ENCODE results near the gene NUDT11.
"Not testable (repeated sequence)": the region's sequence is repeated elsewhere in the genome, so short reads cannot be mapped to it uniquely, and the experiment has no call there.

The NUDT11 gene

GRCh38 chrX:51496501-51497291, at the start of gene NUDT11:
NUDT11 (minus strand) TSS chrX:51496592; CDS start chrX:51496444, 148 bp downstream.
- DNase-seq = no peak

- DNase-seq = no peak
Measured at GRCh38 chrX:51520393-51520792, 24.0 kb upstream of the NUDT11 start.

- not testable (repeated sequence) for DNase-seq
Measured at GRCh38 chrX:51519131-51519530, 22.7 kb upstream of the NUDT11 start.

- DNase-seq = no peak
Measured at GRCh38 chrX:51507551-51507950, 11.2 kb upstream of the NUDT11 start.

GRCh38 chrX:51495701-51496488, 497 bp downstream of the NUDT11 start:
- DNase-seq = not testable (repeated sequence)

DNA sequence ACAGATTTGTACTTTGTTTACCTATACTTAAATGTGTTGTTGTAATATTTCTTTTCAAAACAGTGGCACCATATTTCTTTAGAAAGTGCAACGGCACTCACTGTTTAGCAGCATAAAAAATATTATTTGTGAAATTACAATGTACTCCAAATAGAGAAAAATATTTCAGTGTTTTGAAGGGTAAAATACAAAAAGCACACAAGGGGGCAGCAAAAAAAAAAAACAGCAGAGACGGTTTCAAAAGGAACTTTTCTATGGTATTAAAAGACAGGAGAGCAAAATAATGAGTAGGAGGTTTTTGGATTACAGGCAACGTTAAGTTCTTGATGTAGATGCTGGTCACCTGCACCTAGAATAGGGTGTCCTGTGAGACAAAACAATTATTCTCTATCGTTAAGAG, 2.0 kb downstream of the NUDT11 start:
- DNase-seq = no peak

- DNase-seq = no peak
Measured at GRCh38 chrX:51487960-51488267, 8.5 kb downstream of the NUDT11 start.

GRCh38 chrX:51484616-51485015, 11.8 kb downstream of the NUDT11 start:
- no peak for DNase-seq

GRCh38 chrX:51482411-51482810, 14.0 kb downstream of the NUDT11 start:
- DNase-seq = not testable (repeated sequence)

- no peak for DNase-seq
Measured at GRCh38 chrX:51476930-51477329, 19.5 kb downstream of the NUDT11 start.

DNA sequence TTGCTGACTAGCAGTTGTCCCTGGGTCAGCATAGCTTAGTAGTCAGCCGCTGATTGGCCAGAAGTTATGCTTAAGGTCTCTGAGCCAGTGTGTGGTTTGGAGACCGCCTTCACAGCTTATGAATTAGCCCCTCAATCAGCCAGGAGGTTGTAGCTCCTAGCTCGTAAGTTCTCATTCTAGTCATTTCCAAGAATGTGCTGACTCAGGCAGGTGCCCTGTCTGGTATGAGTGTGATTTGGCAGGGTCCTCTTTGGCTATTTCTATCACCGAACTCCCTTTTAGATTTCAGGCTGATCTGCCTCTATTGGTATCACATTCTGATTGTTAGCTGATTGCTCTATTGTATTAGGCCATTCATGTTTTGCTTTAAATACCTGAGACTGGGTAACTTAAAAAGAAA, 33.1 kb downstream of the NUDT11 start:
- DNase-seq = no peak

DNA sequence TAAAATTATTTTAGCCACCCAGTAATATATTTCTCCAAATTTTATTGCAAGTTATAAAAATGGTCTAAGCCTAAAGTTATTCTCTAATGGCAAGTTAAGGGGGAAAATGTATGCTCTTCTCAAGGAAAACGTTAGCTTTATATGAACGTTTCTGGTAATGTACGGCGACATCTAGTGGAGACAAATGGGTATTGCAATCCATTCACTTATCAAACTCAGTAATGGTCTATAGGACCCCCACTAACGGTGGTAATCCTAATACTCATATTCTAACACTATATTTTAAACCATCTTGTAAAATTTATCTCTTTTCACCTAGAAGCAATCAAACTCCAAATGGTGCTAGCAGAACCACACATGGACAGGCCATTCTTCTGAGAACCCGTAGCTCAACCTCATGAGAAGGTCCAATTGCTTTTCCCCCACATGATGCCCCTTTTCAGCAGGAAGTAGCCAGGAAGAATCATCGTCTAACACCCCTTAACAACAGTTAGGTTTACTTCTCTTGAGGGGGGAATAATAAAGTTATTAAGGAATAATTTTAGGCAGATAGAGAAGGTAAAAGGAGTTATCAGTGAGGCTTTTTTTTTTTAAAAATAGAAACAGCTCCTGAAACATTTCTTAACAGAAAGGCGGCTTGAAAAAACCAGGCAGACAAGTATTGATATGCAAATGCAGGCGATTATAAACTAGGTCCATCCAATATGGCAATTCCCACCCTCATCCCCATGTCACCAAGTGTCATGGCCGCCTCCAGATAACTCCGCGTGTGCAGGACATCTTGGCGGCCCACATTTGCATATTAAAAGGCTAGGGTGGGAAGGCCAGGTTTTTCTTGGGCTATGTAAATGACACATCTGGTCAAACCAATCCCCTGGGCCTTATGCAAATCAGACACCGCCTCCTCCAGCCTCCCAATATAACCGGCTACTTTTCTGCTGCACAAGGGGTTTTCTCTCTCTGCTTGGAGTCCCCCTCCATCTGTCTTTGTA, 35.0 kb downstream of the NUDT11 start:
- DNase-seq = no peak

DNA sequence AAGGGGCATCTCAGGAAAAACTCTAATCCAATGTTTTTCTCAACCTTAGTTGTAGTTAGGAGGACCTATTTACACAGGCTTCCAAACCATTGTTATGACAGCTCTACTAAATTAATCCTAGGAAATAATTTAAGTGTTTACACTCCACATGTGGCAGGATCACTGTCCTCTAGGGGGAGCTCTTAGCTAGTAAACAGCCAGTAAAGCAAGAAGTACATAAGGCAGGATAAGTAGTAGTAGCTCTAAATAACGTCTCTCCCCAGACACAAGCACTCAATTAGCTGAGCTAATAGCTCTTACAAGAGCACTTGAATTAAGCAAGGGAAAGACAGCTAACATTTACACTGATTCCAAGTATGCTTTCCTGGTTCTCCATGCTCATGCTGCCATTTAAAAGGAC, 37.3 kb downstream of the NUDT11 start:
- no peak for DNase-seq

DNA sequence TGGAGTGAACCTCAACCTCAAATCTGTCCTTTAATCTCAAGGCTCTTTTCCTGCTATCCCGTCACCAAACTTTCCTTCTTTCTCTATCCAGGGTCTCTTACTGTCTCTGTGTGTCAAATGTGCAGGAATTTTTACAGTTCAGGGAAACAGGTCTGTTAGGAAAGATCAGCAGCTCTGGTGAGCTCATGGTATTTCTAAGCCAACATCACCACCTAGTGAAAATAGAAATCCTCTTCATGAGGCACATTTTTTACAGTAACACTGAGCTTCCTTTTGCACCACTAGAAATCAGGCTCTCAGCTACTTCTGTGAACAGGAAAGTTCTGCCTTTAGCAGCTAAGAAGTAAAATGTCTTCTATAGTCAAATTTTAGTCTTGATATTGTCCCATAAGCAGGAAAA, 39.6 kb downstream of the NUDT11 start:
- DNase-seq = no peak

GRCh38 chrX:51456246-51456645, 40.1 kb downstream of the NUDT11 start:
- DNase-seq = no peak

- DNase-seq = no peak
Measured at GRCh38 chrX:51440365-51440764, 56.0 kb downstream of the NUDT11 start.

All from DMS79 (cell line).